Measurements from ENCODE around the gene ZCWPW1.

DNA sequence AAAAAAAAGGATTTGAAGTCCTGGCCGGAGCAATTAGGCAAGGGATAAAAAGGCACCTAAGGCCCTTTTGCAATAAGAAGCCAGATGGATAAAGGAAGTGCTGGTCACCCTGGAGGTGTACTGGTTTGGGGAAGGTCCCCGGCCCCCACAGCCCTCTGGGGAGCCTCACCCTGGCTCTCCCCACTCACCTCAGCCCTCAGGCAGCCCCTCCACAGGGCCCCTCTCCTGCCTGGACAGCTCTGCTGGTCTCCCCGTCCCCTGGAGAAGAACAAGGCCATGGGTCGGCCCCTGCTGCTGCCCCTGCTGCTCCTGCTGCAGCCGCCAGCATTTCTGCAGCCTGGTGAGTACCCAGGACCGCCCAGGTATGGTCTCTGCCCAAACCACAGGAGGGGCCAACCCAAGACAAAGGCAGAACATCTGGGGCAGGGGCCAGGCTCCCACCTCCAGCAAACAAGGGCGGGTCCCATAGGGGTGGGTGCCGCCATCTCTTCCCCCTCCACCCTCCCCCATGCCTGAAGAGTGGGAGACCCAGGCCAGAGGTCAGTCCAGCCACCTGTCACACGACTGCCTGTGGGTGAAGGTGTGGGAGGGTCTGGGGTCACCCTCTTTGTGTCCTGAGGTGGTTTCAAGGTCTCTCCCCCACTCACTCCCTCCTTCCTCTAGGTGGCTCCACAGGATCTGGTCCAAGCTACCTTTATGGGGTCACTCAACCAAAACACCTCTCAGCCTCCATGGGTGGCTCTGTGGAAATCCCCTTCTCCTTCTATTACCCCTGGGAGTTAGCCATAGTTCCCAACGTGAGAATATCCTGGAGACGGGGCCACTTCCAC lies 70.3 kb downstream of the ZCWPW1 start, which contains the start of gene PILRB:
- TF ChIP-seq CEBPB (IDR thresholded peaks at IDR 0.05; ENCODE audit: borderline replicate concordance in 1 of 2, low read depth in 2 of 2, low read length in 2 of 2) = no peak
- no peak for TF ChIP-seq ZNF274 (IDR thresholded peaks at IDR 0.05; ENCODE audit: insufficient read depth, insufficient read length)
- peak; percentile 17; the same call in 1 of the 2 replicates for TF ChIP-seq POLR2A (IDR thresholded peaks at IDR 0.05; ENCODE audit: low read depth, low read length)
- TF ChIP-seq, protein P1, sequence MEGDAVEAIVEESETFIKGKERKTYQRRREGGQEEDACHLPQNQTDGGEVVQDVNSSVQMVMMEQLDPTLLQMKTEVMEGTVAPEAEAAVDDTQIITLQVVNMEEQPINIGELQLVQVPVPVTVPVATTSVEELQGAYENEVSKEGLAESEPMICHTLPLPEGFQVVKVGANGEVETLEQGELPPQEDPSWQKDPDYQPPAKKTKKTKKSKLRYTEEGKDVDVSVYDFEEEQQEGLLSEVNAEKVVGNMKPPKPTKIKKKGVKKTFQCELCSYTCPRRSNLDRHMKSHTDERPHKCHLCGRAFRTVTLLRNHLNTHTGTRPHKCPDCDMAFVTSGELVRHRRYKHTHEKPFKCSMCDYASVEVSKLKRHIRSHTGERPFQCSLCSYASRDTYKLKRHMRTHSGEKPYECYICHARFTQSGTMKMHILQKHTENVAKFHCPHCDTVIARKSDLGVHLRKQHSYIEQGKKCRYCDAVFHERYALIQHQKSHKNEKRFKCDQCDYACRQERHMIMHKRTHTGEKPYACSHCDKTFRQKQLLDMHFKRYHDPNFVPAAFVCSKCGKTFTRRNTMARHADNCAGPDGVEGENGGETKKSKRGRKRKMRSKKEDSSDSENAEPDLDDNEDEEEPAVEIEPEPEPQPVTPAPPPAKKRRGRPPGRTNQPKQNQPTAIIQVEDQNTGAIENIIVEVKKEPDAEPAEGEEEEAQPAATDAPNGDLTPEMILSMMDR (IDR thresholded peaks at IDR 0.05 in 2 of 3, conservative IDR thresholded peaks at IDR 0.05 in 1 of 3; ENCODE audit: control insufficient read depth in 2 of 3, extremely low read depth in 1 of 3, insufficient read depth in 1 of 3, low read depth in 3 of 3, low read length in 3 of 3) = peak; percentile 23 to 51 (median 48); a peak in 4 of 6 replicates
- no peak for TF ChIP-seq JUND (IDR thresholded peaks at IDR 0.05; ENCODE audit: low read depth, low read length)
- no peak for TF ChIP-seq FOXM1 (IDR thresholded peaks at IDR 0.05; ENCODE audit: low read depth, low read length)
